Measurements from ENCODE around the gene KRTAP10-6.
"Not testable (repeated sequence)": the region's sequence is repeated elsewhere in the genome, so short reads cannot be mapped to it uniquely, and the experiment has no call there.

DNA sequence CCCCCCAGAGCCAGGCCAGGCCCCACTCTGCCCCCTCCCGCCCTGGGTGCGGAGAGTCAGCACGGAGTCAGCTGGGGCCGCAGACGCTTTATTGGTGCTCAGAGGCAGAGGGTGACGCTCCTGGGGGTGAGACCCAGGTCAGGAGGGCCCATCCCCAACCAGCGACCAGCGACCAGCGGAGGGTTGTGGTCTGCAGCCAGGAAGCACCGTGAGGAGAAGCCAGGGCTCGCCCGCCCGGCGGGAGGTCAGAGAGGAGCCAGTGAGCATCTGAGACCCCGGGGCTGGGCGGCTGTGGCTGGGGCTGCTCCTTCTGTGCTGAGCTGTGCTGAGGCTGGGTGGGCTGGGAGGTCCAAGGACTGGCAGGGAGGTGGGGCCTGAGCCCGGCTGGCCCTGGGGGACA, 42.0 kb downstream of the KRTAP10-6 start:
- TF ChIP-seq, protein P1, sequence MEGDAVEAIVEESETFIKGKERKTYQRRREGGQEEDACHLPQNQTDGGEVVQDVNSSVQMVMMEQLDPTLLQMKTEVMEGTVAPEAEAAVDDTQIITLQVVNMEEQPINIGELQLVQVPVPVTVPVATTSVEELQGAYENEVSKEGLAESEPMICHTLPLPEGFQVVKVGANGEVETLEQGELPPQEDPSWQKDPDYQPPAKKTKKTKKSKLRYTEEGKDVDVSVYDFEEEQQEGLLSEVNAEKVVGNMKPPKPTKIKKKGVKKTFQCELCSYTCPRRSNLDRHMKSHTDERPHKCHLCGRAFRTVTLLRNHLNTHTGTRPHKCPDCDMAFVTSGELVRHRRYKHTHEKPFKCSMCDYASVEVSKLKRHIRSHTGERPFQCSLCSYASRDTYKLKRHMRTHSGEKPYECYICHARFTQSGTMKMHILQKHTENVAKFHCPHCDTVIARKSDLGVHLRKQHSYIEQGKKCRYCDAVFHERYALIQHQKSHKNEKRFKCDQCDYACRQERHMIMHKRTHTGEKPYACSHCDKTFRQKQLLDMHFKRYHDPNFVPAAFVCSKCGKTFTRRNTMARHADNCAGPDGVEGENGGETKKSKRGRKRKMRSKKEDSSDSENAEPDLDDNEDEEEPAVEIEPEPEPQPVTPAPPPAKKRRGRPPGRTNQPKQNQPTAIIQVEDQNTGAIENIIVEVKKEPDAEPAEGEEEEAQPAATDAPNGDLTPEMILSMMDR (IDR thresholded peaks at IDR 0.05 in 2 of 3, conservative IDR thresholded peaks at IDR 0.05 in 1 of 3; ENCODE audit: borderline replicate concordance in 1 of 3, insufficient read depth in 1 of 3, low read depth in 2 of 3, low read length in 2 of 3), result not testable (repeated sequence)
- not testable (repeated sequence) for TF ChIP-seq EZH2phosphoT487 (IDR thresholded peaks at IDR 0.05; ENCODE audit: borderline replicate concordance)

All from HCT116 (cell line).